IPS DF 6.9 (cell line): Measurements from ENCODE around the gene GORASP2.

Experiments used
- DNase-seq: peaks from one replicate; pipeline ENCODE4 v3.0.0-alpha.2; 2013; ENCODE audit warnings: low read depth, low spot score
- H3K27ac ChIP-seq: one replicate; pipeline ENCODE4 v1.5.1; 2013; ENCODE audit warnings: low read length, control low read depth
- H3K27me3 ChIP-seq: 2 replicates; pipeline ENCODE4 v1.6.1; 2013; ENCODE audit warnings: mild to moderate bottlenecking, low read length; ENCODE audit not compliant: control insufficient read depth, insufficient read depth
- H3K36me3 ChIP-seq: 2 replicates; pipeline ENCODE4 v1.6.1; 2013; ENCODE audit warnings: low read length; ENCODE audit not compliant: control insufficient read depth, insufficient read depth
- H3K4me1 ChIP-seq: 2 replicates; pipeline ENCODE4 v1.6.1; 2013; ENCODE audit warnings: low read length; ENCODE audit not compliant: control insufficient read depth, insufficient read depth
- H3K4me3 ChIP-seq: 2 replicates; pipeline ENCODE4 v1.5.1; 2013; ENCODE audit warnings: mild to moderate bottlenecking, low read length
- H3K9me3 ChIP-seq: 2 replicates; pipeline ENCODE4 v1.6.1; 2013; ENCODE audit warnings: low read length, inconsistent platforms; ENCODE audit not compliant: control insufficient read depth, insufficient read depth
- WGBS: extraction: QIAGEN DNeasy Blood & Tissue Kit; methylation state at CpG from one replicate; pipeline ENCODE4 v1.1.7; 2013; ENCODE audit warnings: mixed read lengths, missing lambda C conversion rate; ENCODE audit not compliant: insufficient read length, insufficient coverage; 5-methylcytosine and 5-hydroxymethylcytosine counted together

Gene GORASP2

GRCh38 chr2:170997893-170998597 lies 69.0 kb downstream of the GORASP2 start:
- no peak for DNase-seq
- H3K9me3 ChIP-seq: no peaks in the 10 kb centered on the region
- H3K27me3 ChIP-seq: no peaks in the 10 kb centered on the region
- 100% methylated on average over 1 of the region's 5 CpGs for WGBS
- H3K36me3 ChIP-seq: no peaks in the 10 kb centered on the region; the same call in 1 of the 2 replicates
- no peak overlapping the region for H3K27ac ChIP-seq
- H3K4me3 ChIP-seq: no peak overlapping the region
- no peaks in the 10 kb centered on the region for H3K4me1 ChIP-seq

- H3K36me3 ChIP-seq: no peaks in the 10 kb centered on the region; the same call in 1 of the 2 replicates
Observed at GRCh38 chr2:170999654-171000053, 70.6 kb downstream of the GORASP2 start.

GRCh38 chr2:171004363-171004762 lies 75.3 kb downstream of the GORASP2 start:
- no CpG with 5 or more reads among the region's 2 CpGs for WGBS
- no peaks in the 10 kb centered on the region; the same call in 1 of the 2 replicates for H3K36me3 ChIP-seq
- no peak overlapping the region for H3K4me3 ChIP-seq

More at GRCh38 chr2:170999654-171000053, 70.6 kb downstream of the GORASP2 start:
- no peak overlapping the region for H3K4me3 ChIP-seq
- no peaks in the 10 kb centered on the region for H3K27me3 ChIP-seq
- no peak overlapping the region for H3K27ac ChIP-seq
- no peaks in the 10 kb centered on the region for H3K4me1 ChIP-seq
- DNase-seq: no peak
- H3K9me3 ChIP-seq: no peaks in the 10 kb centered on the region
- WGBS: no CpG with 5 or more reads among the region's 6 CpGs

GRCh38 chr2:171004833-171005232 lies 75.8 kb downstream of the GORASP2 start:
- DNase-seq: no peak
- no peak overlapping the region for H3K4me3 ChIP-seq
- H3K36me3 ChIP-seq: no peaks in the 10 kb centered on the region; the same call in 1 of the 2 replicates
- H3K4me1 ChIP-seq: no peaks in the 10 kb centered on the region
- no peaks in the 10 kb centered on the region for H3K9me3 ChIP-seq
- H3K27ac ChIP-seq: no peak overlapping the region
- H3K27me3 ChIP-seq: no peaks in the 10 kb centered on the region
- no CpG with 5 or more reads among the region's 2 CpGs for WGBS

More at GRCh38 chr2:171004363-171004762, 75.3 kb downstream of the GORASP2 start:
- H3K27ac ChIP-seq: no peak overlapping the region
- H3K27me3 ChIP-seq: no peaks in the 10 kb centered on the region
- no peak for DNase-seq
- H3K9me3 ChIP-seq: no peaks in the 10 kb centered on the region
- H3K4me1 ChIP-seq: no peaks in the 10 kb centered on the region

- H3K27ac ChIP-seq: no peak overlapping the region
- H3K27me3 ChIP-seq: no peaks in the 10 kb centered on the region
- H3K9me3 ChIP-seq: no peaks in the 10 kb centered on the region
- no peaks in the 10 kb centered on the region; the same call in 1 of the 2 replicates for H3K36me3 ChIP-seq
- DNase-seq: no peak
- no peaks in the 10 kb centered on the region for H3K4me1 ChIP-seq
- H3K4me3 ChIP-seq: no peak overlapping the region
- no CpG with 5 or more reads among the region's 2 CpGs for WGBS
Observed at GRCh38 chr2:171008550-171009205, 79.6 kb downstream of the GORASP2 start.

GRCh38 chr2:171009386-171009785 lies 80.3 kb downstream of the GORASP2 start:
- no peak for DNase-seq
- Histone ChIP-seq H3K36me3 (no peaks in the 10 kb centered on the region; the same call in 1 of the 2 replicates), H3K9me3 (no peaks in the 10 kb centered on the region), H3K27me3 (no peaks in the 10 kb centered on the region), H3K27ac (no peak overlapping the region), H3K4me3 (no peak overlapping the region), H3K4me1 (no peaks in the 10 kb centered on the region)
- no CpG with 5 or more reads among the region's 4 CpGs for WGBS

GRCh38 chr2:171013851-171014250 lies 84.8 kb downstream of the GORASP2 start:
- H3K27ac ChIP-seq: no peak overlapping the region
- no peaks in the 10 kb centered on the region for H3K9me3 ChIP-seq
- no CpG with 5 or more reads among the region's 1 CpG for WGBS
- no peaks in the 10 kb centered on the region; the same call in 1 of the 2 replicates for H3K36me3 ChIP-seq
- DNase-seq: no peak
- H3K27me3 ChIP-seq: no peaks in the 10 kb centered on the region
- no peaks in the 10 kb centered on the region for H3K4me1 ChIP-seq
- no peak overlapping the region for H3K4me3 ChIP-seq

- H3K27ac ChIP-seq: no peak overlapping the region
- no peak overlapping the region for H3K4me3 ChIP-seq
- WGBS: no CpG with 5 or more reads among the region's 9 CpGs
- no peaks in the 10 kb centered on the region for H3K4me1 ChIP-seq
- no peaks in the 10 kb centered on the region for H3K27me3 ChIP-seq
- H3K9me3 ChIP-seq: no peaks in the 10 kb centered on the region
- no peaks in the 10 kb centered on the region; the same call in 1 of the 2 replicates for H3K36me3 ChIP-seq
- DNase-seq: no peak
Observed at GRCh38 chr2:171016125-171016524, 87.1 kb downstream of the GORASP2 start.
